Fibroblast of mammary gland (primary cell): Measurements from ENCODE around the gene PDE6A.

Experiments used
- DNase-seq: peaks from one replicate; pipeline ENCODE4 v3.0.0-alpha.2; 2010; ENCODE audit warnings: low read depth
- H3K4me3 ChIP-seq: 2 replicates; pipeline ENCODE4 v1.5.1; 2011; ENCODE audit warnings: low read depth, mild to moderate bottlenecking, low read length, moderate library complexity; ENCODE audit not compliant: control insufficient read depth
- TF ChIP-seq, protein P1 (sequence below): conservative IDR thresholded peaks from 2 replicates; pipeline ENCODE4 v1.5.1; 2011; ENCODE audit warnings: low read depth, low read length, inconsistent platforms; ENCODE audit not compliant: control insufficient read depth, insufficient read depth

The PDE6A gene

GRCh38 chr5:149938279-149938678, 6.3 kb downstream of the PDE6A start:
- TF ChIP-seq, protein P1, sequence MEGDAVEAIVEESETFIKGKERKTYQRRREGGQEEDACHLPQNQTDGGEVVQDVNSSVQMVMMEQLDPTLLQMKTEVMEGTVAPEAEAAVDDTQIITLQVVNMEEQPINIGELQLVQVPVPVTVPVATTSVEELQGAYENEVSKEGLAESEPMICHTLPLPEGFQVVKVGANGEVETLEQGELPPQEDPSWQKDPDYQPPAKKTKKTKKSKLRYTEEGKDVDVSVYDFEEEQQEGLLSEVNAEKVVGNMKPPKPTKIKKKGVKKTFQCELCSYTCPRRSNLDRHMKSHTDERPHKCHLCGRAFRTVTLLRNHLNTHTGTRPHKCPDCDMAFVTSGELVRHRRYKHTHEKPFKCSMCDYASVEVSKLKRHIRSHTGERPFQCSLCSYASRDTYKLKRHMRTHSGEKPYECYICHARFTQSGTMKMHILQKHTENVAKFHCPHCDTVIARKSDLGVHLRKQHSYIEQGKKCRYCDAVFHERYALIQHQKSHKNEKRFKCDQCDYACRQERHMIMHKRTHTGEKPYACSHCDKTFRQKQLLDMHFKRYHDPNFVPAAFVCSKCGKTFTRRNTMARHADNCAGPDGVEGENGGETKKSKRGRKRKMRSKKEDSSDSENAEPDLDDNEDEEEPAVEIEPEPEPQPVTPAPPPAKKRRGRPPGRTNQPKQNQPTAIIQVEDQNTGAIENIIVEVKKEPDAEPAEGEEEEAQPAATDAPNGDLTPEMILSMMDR = no peak
- H3K4me3 ChIP-seq = no peak overlapping the region
- peak; percentile 74 for DNase-seq

- DNase-seq = peak; percentile 67
Measured at GRCh38 chr5:149937610-149938009, 7.0 kb downstream of the PDE6A start.

DNA sequence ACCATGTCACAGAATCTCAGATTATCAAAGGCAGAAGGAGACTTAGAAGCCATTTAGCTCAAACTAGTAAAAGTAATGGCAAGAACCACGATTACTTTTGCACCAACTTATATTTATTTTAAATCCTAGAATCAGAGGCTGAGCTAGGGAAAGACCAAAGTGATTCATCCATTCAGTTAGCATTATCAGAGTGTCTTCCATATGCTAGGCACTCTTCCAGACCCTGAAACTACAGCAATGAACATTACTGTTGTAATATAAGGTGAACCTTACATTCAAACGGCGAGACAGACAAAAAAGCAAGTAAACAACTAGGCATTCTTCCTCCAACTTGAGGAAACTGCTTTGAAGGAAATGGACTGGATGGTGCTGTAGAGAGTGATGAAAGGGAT, 7.9 kb downstream of the PDE6A start:
- DNase-seq = peak; percentile 56
- H3K4me3 ChIP-seq = no peak overlapping the region
- TF ChIP-seq, protein P1 = no peak

More at GRCh38 chr5:149937610-149938009, 7.0 kb downstream of the PDE6A start:
- TF ChIP-seq, protein P1 = no peak
- H3K4me3 ChIP-seq = no peak overlapping the region

- no peak for DNase-seq
- TF ChIP-seq, protein P1 = no peak
Measured at GRCh38 chr5:149936044-149936699, 8.4 kb downstream of the PDE6A start.

GRCh38 chr5:149935431-149935901, 9.1 kb downstream of the PDE6A start:
- no peak for DNase-seq
- TF ChIP-seq, protein P1 = no peak
- no peak overlapping the region for H3K4me3 ChIP-seq

More at GRCh38 chr5:149936044-149936699, 8.4 kb downstream of the PDE6A start:
- no peak overlapping the region for H3K4me3 ChIP-seq

GRCh38 chr5:149932445-149933350, 11.9 kb downstream of the PDE6A start:
- TF ChIP-seq, protein P1 = peak; percentile 27
- no peak overlapping the region for H3K4me3 ChIP-seq
- no peak for DNase-seq
